Measurements from ENCODE around the gene KERA.

DNA sequence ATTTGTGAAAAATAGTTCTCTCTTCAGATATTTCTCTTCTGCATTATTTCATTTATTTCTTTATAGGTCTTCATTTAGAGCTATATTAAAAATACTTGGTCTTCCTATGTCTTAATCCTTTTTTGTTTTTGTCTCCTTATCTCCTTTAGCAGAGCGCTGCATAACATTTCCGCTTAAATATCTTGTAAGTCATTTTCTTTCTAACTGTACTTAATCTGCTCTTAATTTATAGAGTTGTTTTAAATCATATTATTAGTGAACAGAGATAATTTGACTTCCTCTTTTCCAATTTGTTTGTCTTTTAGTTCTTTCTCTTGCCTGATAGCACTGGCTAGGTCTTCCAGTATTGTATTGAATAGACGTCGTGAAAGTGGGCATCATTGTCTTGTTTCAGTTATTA lies 35.5 kb upstream of the KERA start:
- TF ChIP-seq, protein P1, sequence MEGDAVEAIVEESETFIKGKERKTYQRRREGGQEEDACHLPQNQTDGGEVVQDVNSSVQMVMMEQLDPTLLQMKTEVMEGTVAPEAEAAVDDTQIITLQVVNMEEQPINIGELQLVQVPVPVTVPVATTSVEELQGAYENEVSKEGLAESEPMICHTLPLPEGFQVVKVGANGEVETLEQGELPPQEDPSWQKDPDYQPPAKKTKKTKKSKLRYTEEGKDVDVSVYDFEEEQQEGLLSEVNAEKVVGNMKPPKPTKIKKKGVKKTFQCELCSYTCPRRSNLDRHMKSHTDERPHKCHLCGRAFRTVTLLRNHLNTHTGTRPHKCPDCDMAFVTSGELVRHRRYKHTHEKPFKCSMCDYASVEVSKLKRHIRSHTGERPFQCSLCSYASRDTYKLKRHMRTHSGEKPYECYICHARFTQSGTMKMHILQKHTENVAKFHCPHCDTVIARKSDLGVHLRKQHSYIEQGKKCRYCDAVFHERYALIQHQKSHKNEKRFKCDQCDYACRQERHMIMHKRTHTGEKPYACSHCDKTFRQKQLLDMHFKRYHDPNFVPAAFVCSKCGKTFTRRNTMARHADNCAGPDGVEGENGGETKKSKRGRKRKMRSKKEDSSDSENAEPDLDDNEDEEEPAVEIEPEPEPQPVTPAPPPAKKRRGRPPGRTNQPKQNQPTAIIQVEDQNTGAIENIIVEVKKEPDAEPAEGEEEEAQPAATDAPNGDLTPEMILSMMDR (IDR thresholded peaks at IDR 0.05; ENCODE audit: low read length): no peak
- no peak for TF ChIP-seq EZH2 (optimal IDR thresholded peaks at IDR 0.05; ENCODE audit: low read depth, low read length)
